Endothelial cell (in vitro differentiated cells): ENCODE measurements around the gene KCNMA1. TPM values are rescaled to one million over a fixed set of nuclear protein-coding genes. Genes with fewer than 3 reads are reported as not detected.

Source experiments
- DNase-seq: peaks from one replicate; pipeline ENCODE4 v3.0.0; 2021; ENCODE audit warnings: low spot score
- H3K27ac Mint-ChIP-seq: one replicate; pipeline ENCODE4 v1.8.0; 2021; ENCODE audit warnings: mixed read lengths, inconsistent platforms; ENCODE audit not compliant: unreplicated experiment
- H3K27me3 Mint-ChIP-seq: one replicate; pipeline ENCODE4 v1.8.0; 2021; ENCODE audit warnings: mild to moderate bottlenecking, moderate library complexity, mixed read lengths, inconsistent platforms; ENCODE audit not compliant: unreplicated experiment
- H3K36me3 Mint-ChIP-seq: one replicate; pipeline ENCODE4 v1.8.0; 2021; ENCODE audit warnings: mild to moderate bottlenecking, low read depth, mixed read lengths, inconsistent platforms; ENCODE audit not compliant: unreplicated experiment
- H3K4me1 Mint-ChIP-seq: one replicate; pipeline ENCODE4 v1.8.0; 2021; ENCODE audit warnings: mild to moderate bottlenecking, mixed read lengths, inconsistent platforms; ENCODE audit not compliant: unreplicated experiment
- H3K4me3 Mint-ChIP-seq: one replicate; pipeline ENCODE4 v1.8.0; 2021; ENCODE audit warnings: mild to moderate bottlenecking, mixed read lengths, inconsistent platforms; ENCODE audit not compliant: unreplicated experiment
- H3K9me3 Mint-ChIP-seq: one replicate; pipeline ENCODE4 v1.8.0; 2021; ENCODE audit warnings: mixed read lengths, inconsistent platforms; ENCODE audit not compliant: unreplicated experiment
- CTCF ChIP-seq: fragments of 200-600 bp; sonication (generic); IDR thresholded peaks from one replicate; pipeline ENCODE4 v1.5.0; 2021; ENCODE audit warnings: antibody characterized with exemption; ENCODE audit not compliant: unreplicated experiment
- total RNA-seq: library from RNA; stranded (reverse); fragmentation: NEBNext Ultra II Directional; extraction: Animal tissue kit (Norgen Biotek cat#: 25700); gene quantifications from one replicate; pipeline ENCODE4 v1.2.1, GENCODE V29; 2021; ENCODE audit not compliant: unreplicated experiment

Gene KCNMA1
- total RNA-seq, 1 donor from 2014 or later = 5.1 TPM

GRCh38 chr10:77479586-77479985 lies 158.0 kb downstream of the KCNMA1 start:
- Mint-ChIP-seq H3K27me3 (no peaks in the 10 kb centered on the region), H3K4me1 (peaks cover 3% of the 10 kb centered on the region), H3K27ac (no peak overlapping the region), H3K9me3 (no peaks in the 10 kb centered on the region), H3K4me3 (no peak overlapping the region), H3K36me3 (no peaks in the 10 kb centered on the region)
- TF ChIP-seq CTCF = no peak
- DNase-seq = no peak

- no peaks in the 10 kb centered on the region for H3K27me3 Mint-ChIP-seq
- no peaks in the 10 kb centered on the region for H3K9me3 Mint-ChIP-seq
- no peak for TF ChIP-seq CTCF
- H3K4me1 Mint-ChIP-seq = peaks cover 3% of the 10 kb centered on the region
- H3K36me3 Mint-ChIP-seq = no peaks in the 10 kb centered on the region
- H3K4me3 Mint-ChIP-seq = no peak overlapping the region
- no peak overlapping the region for H3K27ac Mint-ChIP-seq
- no peak for DNase-seq
These were observed 158.6 kb downstream of the KCNMA1 start for GRCh38 chr10:77478962-77479359.

- no peaks in the 10 kb centered on the region for H3K36me3 Mint-ChIP-seq
- H3K4me3 Mint-ChIP-seq = no peak overlapping the region
- no peak for DNase-seq
- no peaks in the 10 kb centered on the region for H3K27me3 Mint-ChIP-seq
- H3K27ac Mint-ChIP-seq = no peak overlapping the region
- no peaks in the 10 kb centered on the region for H3K9me3 Mint-ChIP-seq
- H3K4me1 Mint-ChIP-seq = peaks cover 3% of the 10 kb centered on the region
- TF ChIP-seq CTCF = no peak
These were observed 159.2 kb downstream of the KCNMA1 start for GRCh38 chr10:77478247-77478961.

- Mint-ChIP-seq H3K9me3 (no peaks in the 10 kb centered on the region), H3K27me3 (no peaks in the 10 kb centered on the region), H3K4me1 (peaks cover 3% of the 10 kb centered on the region), H3K27ac (no peak overlapping the region), H3K4me3 (no peak overlapping the region), H3K36me3 (no peaks in the 10 kb centered on the region)
- no peak for TF ChIP-seq CTCF
- DNase-seq = no peak
These were observed 162.1 kb downstream of the KCNMA1 start for GRCh38 chr10:77475522-77475921.

GRCh38 chr10:77474939-77475338 lies 162.7 kb downstream of the KCNMA1 start:
- H3K4me3 Mint-ChIP-seq = no peak overlapping the region
- H3K4me1 Mint-ChIP-seq = peaks cover 3% of the 10 kb centered on the region
- H3K27ac Mint-ChIP-seq = no peak overlapping the region
- no peaks in the 10 kb centered on the region for H3K36me3 Mint-ChIP-seq
- H3K27me3 Mint-ChIP-seq = no peaks in the 10 kb centered on the region
- no peak for DNase-seq
- TF ChIP-seq CTCF = no peak
- no peaks in the 10 kb centered on the region for H3K9me3 Mint-ChIP-seq
